H9 (cell line): ENCODE data around the gene MED15. TPM values are rescaled to one million over a fixed set of nuclear protein-coding genes. Genes with fewer than 3 reads are reported as not detected.

ENCODE experiments used
- DNase-seq: peaks from one replicate; pipeline ENCODE4 v3.0.0-alpha.2; 2017
- H2AFZ ChIP-seq: one replicate; pipeline ENCODE4 v1.6.1; 2013; ENCODE audit warnings: mild to moderate bottlenecking, low read length, control low read depth, moderate library complexity
- H2AK5ac ChIP-seq: 2 replicates; pipeline ENCODE4 v1.6.1; 2013; ENCODE audit warnings: low read length, control low read depth, mixed read lengths; ENCODE audit not compliant: insufficient read length
- H2BK120ac ChIP-seq: one replicate; pipeline ENCODE4 v1.6.1; 2013; ENCODE audit warnings: low read depth, mild to moderate bottlenecking, low read length, control low read depth, inconsistent platforms; ENCODE audit not compliant: poor library complexity, severe bottlenecking
- H2BK12ac ChIP-seq: 2 replicates; pipeline ENCODE4 v1.6.1; 2013; ENCODE audit warnings: low read length, control low read depth, mixed read lengths, low read depth; ENCODE audit not compliant: insufficient read length
- H2BK15ac ChIP-seq: 2 replicates; pipeline ENCODE4 v1.6.1; 2013; ENCODE audit warnings: low read depth, low read length, control low read depth
- H2BK20ac ChIP-seq: one replicate; pipeline ENCODE4 v1.6.1; 2013; ENCODE audit warnings: low read depth, mild to moderate bottlenecking, low read length, control low read depth, inconsistent platforms; ENCODE audit not compliant: poor library complexity, severe bottlenecking
- H2BK5ac ChIP-seq: 2 replicates; pipeline ENCODE4 v1.6.1; 2013; ENCODE audit warnings: low read length, control low read depth, mixed read lengths; ENCODE audit not compliant: insufficient read length
- H3K14ac ChIP-seq: 2 replicates; pipeline ENCODE4 v1.6.1; 2013; ENCODE audit warnings: low read length, control low read depth; ENCODE audit not compliant: insufficient read depth
- H3K18ac ChIP-seq: 2 replicates; pipeline ENCODE4 v1.6.1; 2013; ENCODE audit warnings: low read depth, mild to moderate bottlenecking, mixed read lengths, low read length, control low read depth; ENCODE audit not compliant: insufficient read length
- H3K23ac ChIP-seq: 2 replicates; pipeline ENCODE4 v1.6.1; 2013; ENCODE audit warnings: low read length, control low read depth, mixed read lengths, low read depth; ENCODE audit not compliant: insufficient read length
- H3K23me2 ChIP-seq: 2 replicates; pipeline ENCODE4 v1.6.1; 2013; ENCODE audit warnings: low read depth, mild to moderate bottlenecking, mixed read lengths, low read length, control low read depth; ENCODE audit not compliant: insufficient read length, poor library complexity, severe bottlenecking
- H3K27ac ChIP-seq: 2 replicates; pipeline ENCODE4 v1.5.1; 2013; ENCODE audit warnings: low read length, control low read depth, mixed read lengths, low read depth; ENCODE audit not compliant: insufficient read length
- H3K27me3 ChIP-seq: 2 replicates; pipeline ENCODE4 v1.6.1; 2013; ENCODE audit warnings: low read length, control low read depth, inconsistent platforms; ENCODE audit not compliant: insufficient read depth
- H3K4ac ChIP-seq: 2 replicates; pipeline ENCODE4 v1.6.1; 2013; ENCODE audit warnings: low read depth, mild to moderate bottlenecking, control low read depth, inconsistent platforms, low read length, moderate library complexity
- H3K4me1 ChIP-seq: 2 replicates; pipeline ENCODE4 v1.6.1; 2013; ENCODE audit warnings: low read length, control low read depth, inconsistent platforms; ENCODE audit not compliant: insufficient read depth
- H3K4me2 ChIP-seq: 2 replicates; pipeline ENCODE4 v1.6.1; 2013; ENCODE audit warnings: low read length, control low read depth, mixed read lengths; ENCODE audit not compliant: insufficient read length, insufficient read depth
- H3K56ac ChIP-seq: 2 replicates; pipeline ENCODE4 v1.6.1; 2013; ENCODE audit warnings: low read depth, mild to moderate bottlenecking, mixed read lengths, low read length, control low read depth; ENCODE audit not compliant: insufficient read length
- H3K79me1 ChIP-seq: 2 replicates; pipeline ENCODE4 v1.6.1; 2013; ENCODE audit warnings: low read depth, mild to moderate bottlenecking, moderate library complexity, low read length, control low read depth, inconsistent platforms; ENCODE audit not compliant: insufficient read depth, poor library complexity, severe bottlenecking
- H3K79me2 ChIP-seq: 2 replicates; pipeline ENCODE4 v1.6.1; 2013; ENCODE audit warnings: low read length, control low read depth, inconsistent platforms; ENCODE audit not compliant: insufficient read depth
- H3K9ac ChIP-seq: 2 replicates; pipeline ENCODE4 v1.6.1; 2013; ENCODE audit warnings: low read length, control low read depth, mixed read lengths; ENCODE audit not compliant: insufficient read length; ENCODE audit errors: extremely low read depth
- H3K9me3 ChIP-seq: one replicate; pipeline ENCODE4 v1.6.1; 2013; ENCODE audit warnings: low read depth, low read length, inconsistent platforms; ENCODE audit not compliant: control insufficient read depth
- H3T11ph ChIP-seq: one replicate; pipeline ENCODE4 v1.6.1; 2013; ENCODE audit warnings: mild to moderate bottlenecking, low read length, control low read depth, inconsistent platforms
- H4K20me1 ChIP-seq: one replicate; pipeline ENCODE4 v1.6.1; 2013; ENCODE audit not compliant: control insufficient read depth, insufficient read length, insufficient read depth
- H4K5ac ChIP-seq: 2 replicates; pipeline ENCODE4 v1.6.1; 2013; ENCODE audit warnings: low read depth, mild to moderate bottlenecking, mixed read lengths, low read length, control low read depth; ENCODE audit not compliant: insufficient read length
- H4K8ac ChIP-seq: replicated peaks from 2 replicates; pipeline ENCODE4 v1.6.1; 2013; ENCODE audit warnings: low read length, control low read depth, mixed read lengths, low read depth; ENCODE audit not compliant: insufficient read length
- H4K91ac ChIP-seq: 2 replicates; pipeline ENCODE4 v1.6.1; 2013; ENCODE audit warnings: low read depth, mild to moderate bottlenecking, moderate library complexity, mixed read lengths, low read length, control low read depth; ENCODE audit not compliant: insufficient read length
- H3K27ac Mint-ChIP-seq, 3 experiments: 2 replicates in 2 of 3; 3 replicates in 1 of 3; pipeline ENCODE4 v1.8.0; 2020 to 2021; ENCODE audit warnings: mixed read lengths in 3 of 3, mild to moderate bottlenecking in 1 of 3, moderate library complexity in 1 of 3
- H3K27me3 Mint-ChIP-seq: 2 replicates; pipeline ENCODE4 v1.8.0; 2021; ENCODE audit warnings: low read depth, mild to moderate bottlenecking, moderate library complexity, mixed read lengths
- H3K36me3 Mint-ChIP-seq, 3 experiments: 2 replicates in 2 of 3; 3 replicates in 1 of 3; pipeline ENCODE4 v1.8.0; 2020 to 2021; ENCODE audit warnings: low read depth in 3 of 3, mixed read lengths in 3 of 3; ENCODE audit not compliant: insufficient read depth in 1 of 3
- H3K4me1 Mint-ChIP-seq, 2 experiments: 2 replicates each; pipeline ENCODE4 v1.8.0; 2020; ENCODE audit warnings: mixed read lengths in 2 of 2
- H3K4me3 Mint-ChIP-seq, 2 experiments: 2 replicates in 1 of 2; 3 replicates in 1 of 2; pipeline ENCODE4 v1.8.0; 2020 to 2021; ENCODE audit warnings: mild to moderate bottlenecking in 2 of 2, mixed read lengths in 2 of 2, moderate library complexity in 1 of 2
- H3K9me3 Mint-ChIP-seq, 2 experiments: 2 replicates in 1 of 2; 3 replicates in 1 of 2; pipeline ENCODE4 v1.8.0; 2020; ENCODE audit warnings: mild to moderate bottlenecking in 2 of 2, mixed read lengths in 2 of 2, moderate library complexity in 1 of 2
- CTCF ChIP-seq: fragments of 200-600 bp; sonication (generic); conservative IDR thresholded peaks from 3 replicates; pipeline ENCODE4 v1.8.0; 2021; ENCODE audit warnings: antibody characterized with exemption, mild to moderate bottlenecking
- WGBS: extraction: QIAGEN DNeasy Blood & Tissue Kit; methylation state at CpG from one replicate; pipeline ENCODE4 v1.1.7; 2013; ENCODE audit warnings: missing lambda C conversion rate, low lambda C conversion rate, mixed read lengths; ENCODE audit not compliant: insufficient read length; ENCODE audit errors: extremely low coverage; 5-methylcytosine and 5-hydroxymethylcytosine counted together
- total RNA-seq: library from RNA; stranded (reverse); gene quantifications from 2 replicates; pipeline ENCODE4 v1.2.1, GENCODE V29; 2021

Gene MED15
- total RNA-seq, 1 experiment from 2014 or later: 47.4 TPM

GRCh38 chr22:20558534-20558933 is 51.1 kb downstream of the MED15 start:
- Histone ChIP-seq H3K27me3 (no peaks in the 10 kb centered on the region), H3K18ac (no peak overlapping the region), H4K8ac (peak overlapping the region; percentile 4), H2AFZ (no peak overlapping the region), H3K4me2 (no peak overlapping the region), H3K23ac (no peak overlapping the region), H3K56ac (no peak overlapping the region), H2BK5ac (no peak overlapping the region), H2BK12ac (no peak overlapping the region), H3K9me3 (peaks cover 6% of the 10 kb centered on the region), H3K14ac (no peak overlapping the region), H3T11ph (no peak overlapping the region), H4K5ac (no peak overlapping the region), H3K27ac (no peak overlapping the region), H3K79me1 (no peaks in the 10 kb centered on the region), H3K23me2 (no peaks in the 10 kb centered on the region), H4K91ac (no peak overlapping the region), H2BK20ac (no peak overlapping the region), H3K9ac (no peak overlapping the region), H4K20me1 (no peaks in the 10 kb centered on the region), H2BK15ac (no peak overlapping the region), H3K79me2 (no peaks in the 10 kb centered on the region), H3K4me1 (no peaks in the 10 kb centered on the region), H3K4ac (no peak overlapping the region), H2BK120ac (no peak overlapping the region), H2AK5ac (no peak overlapping the region)
- no CpG with 5 or more reads among the region's 2 CpGs for WGBS
- no peak for TF ChIP-seq CTCF
- Mint-ChIP-seq H3K36me3 (peaks cover 35 to 65% (median 42%) of the 10 kb centered on the region in 3 experiments), H3K4me1 (no peaks in the 10 kb centered on the region), H3K27ac (no peak overlapping the region), H3K9me3 (peaks cover 10 to 11% of the 10 kb centered on the region in 2 experiments), H3K4me3 (no peak overlapping the region), H3K27me3 (no peaks in the 10 kb centered on the region)
- DNase-seq: no peak
